ENCODE data around the gene THRB. TPM values are rescaled to one million over a fixed set of nuclear protein-coding genes. Genes with fewer than 3 reads are reported as not detected.

THRB gene
- total RNA-seq, 1 donor from 2014 or later, result 0.31 TPM

- CTCF ChIA-PET, result interaction anchor here (0.8 to 2.4 kb wide), 2 partner anchors 11 to 499 kb away, joined by 3 to 9 read pairs; no protein-coding TSS in a partner anchor
- H3K27ac Mint-ChIP-seq, result no peak overlapping the region
Observed at GRCh38 chr3:24184528-24185176, 310.0 kb downstream of the THRB start.

GRCh38 chr3:24182756-24183155 is 311.9 kb downstream of the THRB start:
- CTCF ChIA-PET, result interaction anchor here (0.9 kb wide), 1 partner anchor 294 kb away, joined by 3 read pairs; no protein-coding TSS in a partner anchor

More at GRCh38 chr3:24184528-24185176, 310.0 kb downstream of the THRB start:
- no peak for TF ChIP-seq CTCF (IDR thresholded peaks at IDR 0.05)
- H3K9me3 Mint-ChIP-seq, result no peaks in the 10 kb centered on the region
- no peaks in the 10 kb centered on the region for H3K36me3 Mint-ChIP-seq (ENCODE audit: low read depth)
- H3K4me1 Mint-ChIP-seq, result no peaks in the 10 kb centered on the region
- intact Hi-C loops (cut with micrococcal nuclease), result no loop called here
- DNase-seq, result no peak
- ATAC-seq (ENCODE audit: low read depth), result no peak
- H3K27me3 Mint-ChIP-seq, result no peaks in the 10 kb centered on the region
- no peak overlapping the region for H3K4me3 Mint-ChIP-seq
- POLR2A ChIA-PET, result no interaction called here

GRCh38 chr3:24181256-24181655 is 313.4 kb downstream of the THRB start:
- Mint-ChIP-seq H3K27ac (no peak overlapping the region), H3K36me3 (ENCODE audit: low read depth) (no peaks in the 10 kb centered on the region), H3K27me3 (no peaks in the 10 kb centered on the region), H3K4me3 (no peak overlapping the region), H3K4me1 (no peaks in the 10 kb centered on the region), H3K9me3 (no peaks in the 10 kb centered on the region)
- CTCF ChIA-PET, result no interaction called here
- ATAC-seq (ENCODE audit: low read depth) (no peak), DNase-seq (no peak)
- no peak for TF ChIP-seq CTCF (IDR thresholded peaks at IDR 0.05)
- POLR2A ChIA-PET, result no interaction called here
- intact Hi-C loops (cut with micrococcal nuclease), result no loop called here

More at GRCh38 chr3:24182756-24183155, 311.9 kb downstream of the THRB start:
- POLR2A ChIA-PET, result interaction anchor here (0.7 kb wide), 1 partner anchor 1294 kb away, joined by 3 read pairs; no protein-coding TSS in a partner anchor
- Mint-ChIP-seq H3K9me3 (no peaks in the 10 kb centered on the region), H3K36me3 (ENCODE audit: low read depth) (no peaks in the 10 kb centered on the region), H3K4me3 (no peak overlapping the region), H3K4me1 (no peaks in the 10 kb centered on the region), H3K27ac (no peak overlapping the region), H3K27me3 (no peaks in the 10 kb centered on the region)
- ATAC-seq (ENCODE audit: low read depth) (no peak), DNase-seq (no peak)
- intact Hi-C loops (cut with micrococcal nuclease), result no loop called here
- TF ChIP-seq CTCF (IDR thresholded peaks at IDR 0.05), result no peak

GRCh38 chr3:24180616-24181015 is 314.0 kb downstream of the THRB start:
- no peak for TF ChIP-seq CTCF (IDR thresholded peaks at IDR 0.05)
- intact Hi-C loops (cut with micrococcal nuclease), result no loop called here
- Mint-ChIP-seq H3K27ac (no peak overlapping the region), H3K27me3 (no peaks in the 10 kb centered on the region), H3K36me3 (ENCODE audit: low read depth) (no peaks in the 10 kb centered on the region), H3K4me3 (no peak overlapping the region), H3K4me1 (no peaks in the 10 kb centered on the region), H3K9me3 (no peaks in the 10 kb centered on the region)
- ATAC-seq (ENCODE audit: low read depth) (no peak), DNase-seq (no peak)
- ChIA-PET POLR2A (no interaction called here), CTCF (no interaction called here)

- Mint-ChIP-seq H3K4me3 (no peak overlapping the region), H3K9me3 (no peaks in the 10 kb centered on the region), H3K27me3 (no peaks in the 10 kb centered on the region), H3K27ac (no peak overlapping the region), H3K4me1 (no peaks in the 10 kb centered on the region), H3K36me3 (ENCODE audit: low read depth) (no peaks in the 10 kb centered on the region)
- no peak for TF ChIP-seq CTCF (IDR thresholded peaks at IDR 0.05)
- intact Hi-C loops (cut with micrococcal nuclease), result no loop called here
- ATAC-seq (ENCODE audit: low read depth) (no peak), DNase-seq (no peak)
- ChIA-PET POLR2A (no interaction called here), CTCF (no interaction called here)
Observed at GRCh38 chr3:24177201-24177600, 317.4 kb downstream of the THRB start.
